ENCODE data around the gene ANKRD60.

DNA sequence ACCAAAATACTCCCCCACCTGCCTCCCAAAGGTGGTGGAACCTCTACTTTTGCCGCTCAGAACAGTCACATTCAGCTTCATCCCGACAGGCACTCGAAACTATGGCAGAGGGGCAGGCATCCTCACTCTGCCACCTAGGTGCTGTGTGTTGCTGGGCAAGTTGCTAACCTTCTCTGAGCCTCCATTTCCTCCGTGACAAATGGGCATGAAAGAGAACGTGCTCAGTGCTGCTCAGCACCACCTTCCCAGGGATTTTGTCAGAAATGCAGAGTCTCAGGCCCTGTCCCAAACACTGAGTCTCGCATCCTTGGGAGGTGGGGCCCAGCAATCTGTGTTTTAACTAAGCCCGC, 18.1 kb downstream of the ANKRD60 start:
- TF ChIP-seq, protein P1, sequence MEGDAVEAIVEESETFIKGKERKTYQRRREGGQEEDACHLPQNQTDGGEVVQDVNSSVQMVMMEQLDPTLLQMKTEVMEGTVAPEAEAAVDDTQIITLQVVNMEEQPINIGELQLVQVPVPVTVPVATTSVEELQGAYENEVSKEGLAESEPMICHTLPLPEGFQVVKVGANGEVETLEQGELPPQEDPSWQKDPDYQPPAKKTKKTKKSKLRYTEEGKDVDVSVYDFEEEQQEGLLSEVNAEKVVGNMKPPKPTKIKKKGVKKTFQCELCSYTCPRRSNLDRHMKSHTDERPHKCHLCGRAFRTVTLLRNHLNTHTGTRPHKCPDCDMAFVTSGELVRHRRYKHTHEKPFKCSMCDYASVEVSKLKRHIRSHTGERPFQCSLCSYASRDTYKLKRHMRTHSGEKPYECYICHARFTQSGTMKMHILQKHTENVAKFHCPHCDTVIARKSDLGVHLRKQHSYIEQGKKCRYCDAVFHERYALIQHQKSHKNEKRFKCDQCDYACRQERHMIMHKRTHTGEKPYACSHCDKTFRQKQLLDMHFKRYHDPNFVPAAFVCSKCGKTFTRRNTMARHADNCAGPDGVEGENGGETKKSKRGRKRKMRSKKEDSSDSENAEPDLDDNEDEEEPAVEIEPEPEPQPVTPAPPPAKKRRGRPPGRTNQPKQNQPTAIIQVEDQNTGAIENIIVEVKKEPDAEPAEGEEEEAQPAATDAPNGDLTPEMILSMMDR (IDR thresholded peaks at IDR 0.05) = no peak
- no peak for TF ChIP-seq POLR2A (IDR thresholded peaks at IDR 0.05)
